Measurements from ENCODE around the gene CASZ1.

Gene CASZ1, protein sequence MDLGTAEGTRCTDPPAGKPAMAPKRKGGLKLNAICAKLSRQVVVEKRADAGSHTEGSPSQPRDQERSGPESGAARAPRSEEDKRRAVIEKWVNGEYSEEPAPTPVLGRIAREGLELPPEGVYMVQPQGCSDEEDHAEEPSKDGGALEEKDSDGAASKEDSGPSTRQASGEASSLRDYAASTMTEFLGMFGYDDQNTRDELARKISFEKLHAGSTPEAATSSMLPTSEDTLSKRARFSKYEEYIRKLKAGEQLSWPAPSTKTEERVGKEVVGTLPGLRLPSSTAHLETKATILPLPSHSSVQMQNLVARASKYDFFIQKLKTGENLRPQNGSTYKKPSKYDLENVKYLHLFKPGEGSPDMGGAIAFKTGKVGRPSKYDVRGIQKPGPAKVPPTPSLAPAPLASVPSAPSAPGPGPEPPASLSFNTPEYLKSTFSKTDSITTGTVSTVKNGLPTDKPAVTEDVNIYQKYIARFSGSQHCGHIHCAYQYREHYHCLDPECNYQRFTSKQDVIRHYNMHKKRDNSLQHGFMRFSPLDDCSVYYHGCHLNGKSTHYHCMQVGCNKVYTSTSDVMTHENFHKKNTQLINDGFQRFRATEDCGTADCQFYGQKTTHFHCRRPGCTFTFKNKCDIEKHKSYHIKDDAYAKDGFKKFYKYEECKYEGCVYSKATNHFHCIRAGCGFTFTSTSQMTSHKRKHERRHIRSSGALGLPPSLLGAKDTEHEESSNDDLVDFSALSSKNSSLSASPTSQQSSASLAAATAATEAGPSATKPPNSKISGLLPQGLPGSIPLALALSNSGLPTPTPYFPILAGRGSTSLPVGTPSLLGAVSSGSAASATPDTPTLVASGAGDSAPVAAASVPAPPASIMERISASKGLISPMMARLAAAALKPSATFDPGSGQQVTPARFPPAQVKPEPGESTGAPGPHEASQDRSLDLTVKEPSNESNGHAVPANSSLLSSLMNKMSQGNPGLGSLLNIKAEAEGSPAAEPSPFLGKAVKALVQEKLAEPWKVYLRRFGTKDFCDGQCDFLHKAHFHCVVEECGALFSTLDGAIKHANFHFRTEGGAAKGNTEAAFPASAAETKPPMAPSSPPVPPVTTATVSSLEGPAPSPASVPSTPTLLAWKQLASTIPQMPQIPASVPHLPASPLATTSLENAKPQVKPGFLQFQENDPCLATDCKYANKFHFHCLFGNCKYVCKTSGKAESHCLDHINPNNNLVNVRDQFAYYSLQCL (N-terminal part only)

DNA sequence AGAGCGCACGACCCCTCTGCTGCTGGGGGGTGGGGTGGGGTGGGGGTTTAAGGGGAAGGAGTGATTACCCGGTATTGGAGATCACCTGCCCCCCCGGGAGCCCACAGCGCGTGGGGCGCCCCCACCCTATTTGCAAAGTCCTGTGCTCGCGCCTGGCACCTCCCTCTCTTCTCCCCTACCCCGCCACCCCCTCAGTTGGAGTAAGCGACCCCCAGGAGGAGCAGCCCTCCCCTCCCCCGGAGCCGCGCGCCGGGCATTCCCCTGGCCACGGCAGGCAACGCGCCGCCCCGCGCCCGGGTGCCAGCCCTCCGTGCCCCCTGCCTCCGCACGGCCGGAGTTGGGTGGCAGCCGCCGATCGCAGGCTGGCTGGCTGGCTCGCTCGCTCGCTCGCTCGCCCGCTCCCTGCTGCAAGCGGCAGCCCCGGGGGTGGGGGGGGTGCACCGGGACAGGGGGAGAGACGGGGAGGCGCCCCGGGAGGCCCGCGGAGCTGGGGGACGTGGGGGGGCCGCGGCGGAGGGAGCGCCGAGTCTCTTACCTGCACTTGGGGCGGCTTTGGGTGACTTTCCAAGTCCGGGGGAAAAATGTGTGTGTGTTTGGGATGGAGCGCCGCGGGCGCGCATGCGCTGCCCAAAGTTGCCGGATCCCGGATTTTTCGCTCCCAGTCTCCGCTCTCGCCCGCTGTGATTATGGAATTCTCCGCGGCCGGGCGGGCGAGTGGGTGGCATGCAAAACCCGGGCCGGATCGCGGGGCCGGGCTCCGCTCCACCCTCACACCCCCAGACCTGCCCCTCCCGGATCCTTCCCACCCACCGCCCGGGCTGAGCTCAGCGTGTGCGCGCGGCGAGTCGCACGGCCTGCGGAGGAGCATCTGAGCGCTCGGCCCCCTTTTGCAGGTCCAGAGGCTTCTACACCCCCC is at the start of gene CASZ1:
Gene CASZ1, minus strand, starts transcription at position 618 of the 916 bp plus-strand sequence. CDS start 102,757 bp downstream, outside the sequence.
- DNase-seq (ENCODE audit: low spot score): no peak

DNA sequence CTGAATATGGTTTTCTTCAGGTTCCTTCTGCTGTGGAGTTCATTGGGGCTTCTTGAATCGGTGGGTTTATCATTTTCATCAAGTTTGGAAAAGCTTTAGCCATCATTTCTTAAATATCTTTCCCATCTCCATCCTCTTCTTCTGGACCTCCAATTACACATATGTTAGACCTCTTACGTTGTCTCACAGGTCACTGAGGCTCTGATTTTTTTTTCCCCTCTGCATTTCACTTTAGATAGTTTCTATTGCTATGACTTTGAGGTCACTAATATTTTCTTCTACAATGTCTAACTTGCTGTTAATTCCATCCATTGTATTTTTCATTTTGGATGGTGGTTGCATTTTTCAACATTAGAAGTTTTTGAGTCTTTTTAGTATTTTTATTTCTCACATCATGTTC is 47.3 kb upstream of the CASZ1 start:
- DNase-seq (ENCODE audit: low spot score): no peak

DNA sequence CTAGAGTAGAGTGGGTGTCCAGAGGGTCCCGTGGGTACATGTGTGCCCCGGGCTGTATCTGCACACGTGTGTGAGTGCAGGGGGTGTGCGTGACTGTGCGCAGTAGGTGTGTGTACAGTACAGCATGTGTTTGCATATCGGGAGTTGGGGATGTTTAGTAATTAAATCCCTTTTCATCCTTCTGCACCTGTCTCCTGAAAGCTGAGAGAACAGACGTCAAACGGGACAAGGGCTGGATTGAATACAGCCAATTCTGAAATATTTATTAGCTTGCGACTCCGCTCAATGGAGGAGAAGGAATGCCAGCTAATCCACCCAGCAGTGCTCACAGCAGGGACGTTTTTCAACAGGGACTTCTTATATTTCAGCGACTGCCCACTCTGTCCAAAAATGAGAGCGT is 44.7 kb upstream of the CASZ1 start:
- no peak for DNase-seq (ENCODE audit: low spot score)

- no peak for DNase-seq (ENCODE audit: low spot score)
Observed at GRCh38 chr1:10839188-10839770, 42.8 kb upstream of the CASZ1 start.

- DNase-seq (ENCODE audit: low spot score): no peak
Observed at GRCh38 chr1:10838541-10838940, 42.1 kb upstream of the CASZ1 start.

DNA sequence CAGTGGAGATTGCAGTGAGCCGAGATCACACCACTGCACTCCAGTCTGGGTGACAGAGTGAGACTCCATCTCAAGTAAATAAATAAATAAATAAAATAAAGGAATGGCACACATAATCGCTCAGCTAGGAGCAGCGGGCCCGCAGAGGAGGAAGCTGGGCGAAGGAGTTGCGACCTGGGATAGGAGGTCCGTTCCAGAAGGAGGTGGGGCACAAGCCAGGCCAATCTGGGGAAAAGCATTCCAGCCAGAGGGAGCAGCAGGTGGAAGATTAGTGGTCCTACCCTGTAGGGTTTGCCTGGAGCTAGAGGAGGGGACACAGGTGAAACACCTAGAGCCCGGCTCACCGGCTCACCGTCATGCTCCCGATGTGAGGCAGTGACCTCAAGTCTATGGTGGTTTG is 40.3 kb upstream of the CASZ1 start:
- DNase-seq (ENCODE audit: low spot score): no peak

DNA sequence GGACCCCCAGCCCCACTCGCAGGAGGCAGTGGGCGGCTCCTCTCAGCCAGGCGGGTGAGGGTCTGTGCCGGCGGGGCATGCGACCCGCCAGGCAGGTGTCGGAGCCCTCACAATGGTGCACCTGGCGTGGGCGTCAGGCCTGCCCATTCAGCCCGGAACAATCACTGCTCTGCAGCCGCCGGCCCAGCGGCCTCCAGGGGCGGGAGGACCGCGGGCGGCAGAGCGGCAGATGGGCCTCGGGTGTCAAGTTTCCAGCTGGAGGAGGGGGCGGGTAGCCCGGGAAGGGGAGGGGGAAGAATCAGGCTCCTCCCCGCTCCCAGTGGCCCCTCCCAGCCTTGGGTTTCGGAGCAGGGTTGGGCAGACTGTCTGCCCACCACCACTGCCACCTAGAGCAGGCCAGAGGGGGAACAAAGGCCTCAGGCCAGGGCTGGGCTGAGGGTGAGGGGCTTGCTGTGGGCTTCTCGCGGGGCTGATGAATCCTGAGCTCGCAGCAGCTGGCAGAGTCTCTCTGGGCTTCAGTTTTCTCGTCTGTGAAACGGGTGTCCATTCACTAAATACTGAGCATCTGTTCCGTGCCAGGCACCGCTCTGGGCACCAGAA is 39.5 kb upstream of the CASZ1 start:
- DNase-seq (ENCODE audit: low spot score): no peak

- no peak for DNase-seq (ENCODE audit: low spot score)
Observed at GRCh38 chr1:10835421-10835820, 39.0 kb upstream of the CASZ1 start.

DNA sequence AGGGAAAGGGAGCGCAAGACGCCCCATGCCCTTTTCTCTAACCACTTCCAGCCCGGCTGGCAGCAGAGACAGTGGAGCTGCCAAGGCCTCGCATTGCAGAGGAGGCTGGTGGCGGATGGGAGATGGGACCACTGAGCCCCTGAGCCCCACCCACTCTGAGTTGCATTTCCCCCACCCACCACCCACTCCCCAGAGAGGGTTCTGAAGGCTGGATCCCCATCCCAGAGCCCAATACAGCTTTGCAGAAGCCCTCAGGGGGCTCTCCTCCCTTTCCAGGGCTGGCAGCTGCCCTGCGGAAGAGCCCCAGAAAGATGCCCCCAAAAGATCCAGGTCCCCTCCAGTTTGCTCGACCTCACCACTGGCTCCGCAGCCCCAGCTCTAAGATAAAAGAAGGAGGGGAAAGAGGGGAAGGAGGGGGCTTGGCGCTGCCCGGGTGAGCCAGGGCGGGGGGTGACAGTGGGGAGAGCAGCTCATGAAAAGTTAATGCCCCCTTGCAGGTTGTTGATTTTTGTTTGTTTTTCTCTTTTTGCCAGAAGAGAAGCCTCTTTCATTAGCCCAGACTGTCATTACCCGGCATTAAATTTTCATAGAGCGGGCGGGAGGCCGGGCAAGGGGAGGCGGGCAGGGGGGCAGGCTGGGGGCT is 38.4 kb upstream of the CASZ1 start:
- no peak for DNase-seq (ENCODE audit: low spot score)

DNA sequence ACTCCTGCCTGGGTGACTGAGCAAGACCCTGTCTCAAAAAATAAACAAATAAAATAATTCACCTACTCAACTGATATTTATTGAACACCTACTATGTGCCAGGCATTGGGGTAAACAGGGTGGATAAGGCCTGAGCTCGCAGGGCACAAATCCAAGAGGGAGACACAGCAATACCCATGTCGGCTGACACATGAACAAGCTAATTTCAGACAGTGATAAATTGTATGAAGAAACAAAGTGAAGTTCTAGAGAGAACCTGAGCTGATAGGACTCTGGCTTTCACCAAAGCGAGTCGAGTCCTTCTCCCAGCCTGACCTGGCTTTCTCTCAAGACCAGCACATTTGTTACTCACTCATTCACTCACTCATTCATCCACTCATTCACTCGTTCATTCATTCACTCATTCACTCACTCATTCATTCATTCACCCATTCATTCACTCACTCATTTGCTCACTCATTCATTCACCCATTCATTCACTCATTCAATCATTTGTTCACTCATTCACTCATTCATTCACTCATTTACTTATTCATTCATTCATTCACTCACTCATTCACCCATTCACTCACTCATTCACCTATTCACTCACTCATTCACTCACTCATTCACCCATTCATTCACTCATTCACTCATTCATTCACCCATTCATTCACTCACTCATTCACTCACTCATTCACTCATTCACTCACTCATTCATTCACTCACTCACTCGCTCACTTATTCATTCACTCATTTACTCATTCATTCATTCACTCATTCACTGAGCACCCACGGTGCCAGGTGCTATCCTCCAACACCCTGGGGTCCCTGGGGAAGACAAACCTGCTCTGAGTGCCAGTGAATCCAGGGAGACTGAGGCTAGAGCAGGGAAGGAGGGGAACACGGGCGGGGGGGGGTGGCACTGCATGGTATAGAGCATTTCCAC is 37.4 kb upstream of the CASZ1 start:
- no peak for DNase-seq (ENCODE audit: low spot score)

GRCh38 chr1:10832703-10833102 is 36.3 kb upstream of the CASZ1 start:
- DNase-seq (ENCODE audit: low spot score): no peak

DNA sequence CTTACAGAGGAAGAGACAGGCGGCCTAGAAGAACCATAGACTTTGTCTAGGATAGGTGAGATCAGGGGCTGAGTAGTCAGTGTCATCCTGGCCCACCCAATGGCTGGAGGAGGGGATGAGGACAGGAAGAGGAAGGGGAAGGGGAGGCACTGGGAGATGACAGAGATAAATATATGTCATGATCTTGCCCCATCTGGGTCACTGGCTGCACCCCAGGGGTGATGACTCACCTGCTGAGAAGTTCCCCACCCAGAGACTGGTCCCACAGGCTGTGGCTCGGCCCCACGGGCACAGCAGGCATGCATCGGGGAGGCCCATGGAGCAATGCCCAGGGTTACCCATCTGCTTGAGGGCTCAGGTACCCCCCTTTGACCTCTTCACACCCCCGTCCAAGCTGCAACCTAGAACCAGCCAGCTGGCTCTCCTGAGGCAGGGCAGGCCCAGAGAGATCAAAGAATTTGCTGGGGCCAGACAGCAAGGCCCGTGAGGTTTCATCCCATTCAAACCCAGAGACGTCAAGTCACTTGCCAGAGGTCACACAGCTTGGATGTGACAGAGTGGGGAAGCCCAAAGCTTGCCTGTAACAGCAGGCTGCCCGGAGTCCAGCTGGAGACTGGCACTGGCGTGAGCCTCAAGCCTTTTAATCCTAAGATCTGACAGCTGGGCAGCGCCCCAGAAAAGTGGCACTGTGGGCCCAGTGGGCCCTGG is 34.7 kb upstream of the CASZ1 start:
- no peak for DNase-seq (ENCODE audit: low spot score)

GRCh38 chr1:10829965-10830515 is 33.6 kb upstream of the CASZ1 start:
- DNase-seq (ENCODE audit: low spot score): no peak

- no peak for DNase-seq (ENCODE audit: low spot score)
Observed at GRCh38 chr1:10829067-10829818, 32.8 kb upstream of the CASZ1 start.

DNA sequence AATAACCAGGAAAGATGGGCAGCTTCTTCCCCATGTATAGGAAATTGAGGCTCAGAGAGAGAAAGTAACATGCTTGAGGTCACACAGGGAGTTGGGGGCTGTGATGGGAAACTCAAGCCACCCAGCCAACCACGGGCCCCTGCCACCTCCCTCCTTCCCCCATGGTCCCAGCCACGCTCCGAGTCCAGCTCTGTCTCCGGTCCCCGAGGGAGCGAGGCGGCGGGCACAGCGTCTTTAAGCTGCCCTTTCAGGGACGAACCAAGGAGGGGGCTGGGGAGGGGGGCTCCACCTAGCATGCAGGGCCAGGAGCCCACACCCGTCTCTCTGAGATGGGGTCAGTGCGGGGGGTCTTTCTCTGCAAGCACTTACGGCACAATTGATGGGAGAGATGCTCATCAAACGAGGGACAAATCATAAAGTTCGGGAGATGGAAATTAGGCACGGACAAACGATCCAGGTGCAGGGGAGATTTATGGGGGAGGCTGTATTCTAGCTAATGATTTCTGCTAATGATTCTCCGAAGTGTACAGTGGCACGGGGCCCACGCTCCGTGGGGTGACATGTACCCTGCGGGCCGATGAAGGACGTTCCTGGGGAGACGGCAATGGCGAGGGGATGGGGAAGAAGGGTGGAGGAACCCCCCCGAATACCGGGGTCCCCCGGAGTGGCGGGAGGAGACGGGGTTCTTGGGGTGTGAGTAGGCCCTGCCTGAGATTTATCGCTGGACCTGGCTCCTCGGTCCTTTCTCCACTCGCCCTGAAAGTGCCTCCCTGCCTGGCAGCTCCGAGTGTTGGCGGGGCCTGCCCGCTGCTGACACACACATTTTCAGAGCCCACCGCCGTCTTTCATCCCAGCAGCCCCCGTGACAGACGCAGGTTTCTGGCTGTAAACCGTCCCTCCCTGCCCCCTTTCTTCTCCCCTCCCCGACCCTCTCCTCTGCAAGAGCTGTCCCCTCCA is 31.2 kb upstream of the CASZ1 start:
- no peak for DNase-seq (ENCODE audit: low spot score)

- no peak for DNase-seq (ENCODE audit: low spot score)
Observed at GRCh38 chr1:10825592-10825991, 29.1 kb upstream of the CASZ1 start.

All from CD4-positive, alpha-beta T cell treated with Interleukin-15 for 4 hours (primary cell).